NCI-H345 (cell line): ENCODE data around the gene ARL2.
"Not testable (repeated sequence)": the region's sequence is repeated elsewhere in the genome, so short reads cannot be mapped to it uniquely, and the experiment has no call there.

Experiments used
- DNase-seq: peaks from one replicate; lab custom pipeline; 2025; lab: John Stamatoyannopoulos, UW

The ARL2 gene

DNA sequence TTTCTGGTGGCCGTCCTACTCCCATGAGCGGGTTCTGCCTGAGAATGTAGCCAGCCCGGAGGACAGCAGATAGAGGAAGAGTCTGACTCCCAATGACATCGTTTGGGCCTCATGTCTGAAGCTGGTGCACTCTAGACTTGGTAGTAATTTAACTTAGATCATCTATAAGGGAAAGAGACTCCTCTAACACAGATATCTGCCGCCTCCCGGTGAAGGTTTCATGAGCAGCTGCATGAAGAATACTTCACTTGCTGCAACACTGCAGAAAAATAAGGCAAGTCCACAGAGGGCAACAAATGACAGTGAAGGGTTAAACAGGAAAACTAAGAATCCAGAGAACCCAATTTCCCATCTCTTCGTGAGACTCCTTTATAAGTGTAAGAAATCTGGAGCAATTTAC, 5.9 kb upstream of the ARL2 start:
- DNase-seq = no peak

DNA sequence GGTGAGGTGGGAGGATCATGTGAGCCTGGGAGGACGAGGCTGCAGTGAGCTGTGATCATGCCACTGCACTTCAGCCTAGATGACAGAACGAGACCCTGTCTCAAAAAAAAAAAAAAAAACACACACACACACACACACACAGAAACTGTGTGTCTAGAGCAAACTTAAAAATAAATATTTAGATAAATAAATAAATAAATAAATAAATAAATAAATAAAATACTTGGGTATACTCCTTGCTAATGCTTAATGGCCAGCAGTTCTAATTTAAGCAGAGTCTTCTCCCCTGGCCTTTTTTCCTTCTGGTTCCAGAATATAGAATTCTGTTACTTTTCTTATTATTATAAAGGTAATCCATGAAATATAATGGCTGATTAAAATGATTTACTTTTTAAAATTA, 5.1 kb upstream of the ARL2 start:
- no peak for DNase-seq

DNA sequence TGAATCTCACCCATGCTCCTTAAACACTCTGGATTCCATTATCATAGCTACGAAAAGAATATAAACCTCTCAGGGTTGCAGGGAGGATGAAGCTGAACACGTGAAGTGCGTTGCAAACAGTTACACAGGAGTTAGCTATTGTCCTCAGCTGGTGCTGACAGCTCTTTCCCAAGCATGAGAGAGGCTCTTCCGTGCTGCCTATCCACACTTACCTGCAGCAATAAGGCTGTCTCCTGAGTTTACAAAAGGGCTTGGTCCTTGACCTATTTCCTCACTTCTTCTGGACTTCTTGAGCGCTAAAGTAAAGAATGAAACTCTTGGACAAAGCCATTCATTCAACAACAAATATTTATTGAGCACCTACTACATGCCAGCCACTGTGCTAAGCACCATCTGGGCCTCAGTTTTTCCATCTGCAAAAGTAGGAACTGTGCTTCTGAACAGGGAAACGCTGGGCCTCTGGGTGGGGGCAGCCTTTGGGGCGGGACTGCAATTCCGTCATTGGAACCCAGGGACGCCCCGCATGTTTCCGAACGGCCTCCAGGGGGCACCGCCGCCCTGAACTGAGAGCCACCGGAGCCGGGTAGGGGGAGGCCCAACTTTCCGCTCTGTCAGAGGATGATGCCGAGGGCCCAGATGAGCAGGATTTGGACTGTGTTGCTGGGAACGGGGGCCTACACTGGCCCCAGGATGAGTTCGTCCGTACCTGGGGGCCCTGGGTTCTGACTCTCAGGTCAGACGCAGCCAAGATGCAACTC, 651 bp upstream of the ARL2 start:
- peak; percentile 89 for DNase-seq

DNA sequence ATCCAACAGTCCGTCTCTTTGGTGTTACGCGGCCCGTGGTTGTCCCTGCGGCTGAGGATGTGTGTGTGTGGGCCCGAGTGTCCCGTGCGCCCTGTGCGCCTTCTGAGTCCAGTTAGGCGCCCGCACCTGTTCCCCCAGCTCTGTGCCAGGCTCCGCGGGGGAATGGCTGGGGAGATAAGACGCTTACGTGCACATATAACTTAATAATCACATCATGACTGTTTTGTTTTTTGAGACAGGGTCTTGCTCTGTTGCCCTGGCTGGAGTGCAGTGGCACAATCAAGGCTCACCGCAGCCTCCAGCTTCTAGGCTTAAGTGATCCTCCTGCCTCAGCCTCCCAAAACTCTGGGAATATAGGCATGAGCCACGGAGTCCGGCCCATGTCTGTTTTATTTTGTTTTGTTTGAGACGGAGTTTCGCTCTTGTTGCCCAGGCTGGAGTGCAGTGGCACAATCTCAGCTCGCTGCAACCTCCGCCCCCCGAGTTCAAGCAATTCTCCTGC, 817 bp downstream of the ARL2 start:
- no peak for DNase-seq

DNA sequence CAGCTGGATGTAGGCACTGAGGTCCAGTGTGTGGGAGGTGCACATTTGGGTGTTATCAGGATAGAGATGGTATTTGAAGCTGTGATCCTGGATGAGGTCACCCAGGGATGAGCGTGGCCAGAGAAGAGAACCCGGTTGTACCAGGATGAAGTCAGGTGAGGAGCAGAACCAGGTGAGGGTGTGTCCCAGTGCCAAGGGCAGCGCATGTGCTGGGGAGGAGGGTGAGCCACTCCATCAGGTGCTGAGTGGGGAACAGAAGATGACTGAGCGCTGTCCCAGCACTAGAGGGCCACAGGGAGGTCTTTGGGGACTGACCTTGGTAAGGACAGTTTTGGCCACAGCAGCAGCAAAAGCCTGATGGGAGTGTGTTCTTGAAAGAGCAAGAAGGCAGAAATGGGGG, 2.7 kb downstream of the ARL2 start:
- DNase-seq = no peak

DNA sequence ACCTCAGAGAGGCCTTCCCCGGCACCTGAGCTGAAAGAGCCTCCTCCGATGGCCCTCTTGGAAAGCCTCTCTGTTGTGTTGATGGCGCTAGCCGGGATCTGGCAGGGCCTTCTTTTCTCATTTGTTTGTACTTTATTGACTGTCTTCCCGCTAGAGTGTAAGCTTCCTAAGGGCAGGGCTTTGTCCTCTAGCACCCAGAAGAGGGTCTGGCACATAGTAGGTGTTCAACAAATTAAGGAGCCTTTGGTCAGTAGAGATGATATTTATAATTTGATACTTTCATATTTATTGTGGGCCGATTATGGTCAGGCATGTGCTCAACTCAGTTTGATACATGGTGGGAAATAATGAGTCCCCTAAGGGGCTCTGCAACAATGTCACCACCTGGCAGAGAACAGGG, 4.0 kb downstream of the ARL2 start:
- no peak for DNase-seq

DNA sequence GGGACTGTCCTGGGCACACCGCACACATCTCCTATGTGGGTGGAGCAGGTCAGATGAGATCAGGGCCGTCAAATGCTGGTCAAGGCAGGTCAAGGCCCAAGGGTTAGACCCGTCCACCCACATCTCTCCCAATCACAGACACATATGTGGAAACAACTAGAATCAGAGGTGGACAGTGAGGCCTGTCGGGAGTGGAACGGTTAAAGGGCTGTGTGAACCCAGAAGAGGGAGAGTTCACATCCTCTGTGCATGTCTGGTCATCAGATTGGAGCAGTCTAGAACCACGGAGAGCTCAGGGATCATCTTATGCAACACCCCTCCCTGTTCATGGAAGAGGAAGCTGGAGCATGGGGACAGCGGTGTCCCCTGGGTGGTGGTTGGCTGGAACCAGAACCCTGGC, 5.9 kb downstream of the ARL2 start:
- DNase-seq = no peak

DNA sequence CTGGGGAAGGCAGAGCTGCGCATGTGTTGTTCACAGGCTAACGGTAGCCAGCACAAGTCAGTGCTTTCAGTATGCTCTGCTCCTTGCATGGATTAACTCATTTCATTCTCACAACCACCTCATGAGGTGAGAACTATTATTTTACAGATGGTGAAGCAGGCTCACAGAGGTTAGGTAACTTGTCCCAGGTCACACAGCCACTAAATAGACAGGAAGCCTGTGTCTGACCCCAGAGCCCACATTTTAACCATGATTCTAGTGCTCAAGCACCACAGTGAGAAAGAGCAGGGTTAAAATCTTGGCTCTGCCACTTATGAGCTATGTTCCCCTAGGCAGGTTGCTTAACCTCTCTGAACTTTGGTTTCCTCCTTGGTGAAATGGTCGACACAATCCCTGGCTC, 7.0 kb downstream of the ARL2 start:
- DNase-seq = no peak

DNA sequence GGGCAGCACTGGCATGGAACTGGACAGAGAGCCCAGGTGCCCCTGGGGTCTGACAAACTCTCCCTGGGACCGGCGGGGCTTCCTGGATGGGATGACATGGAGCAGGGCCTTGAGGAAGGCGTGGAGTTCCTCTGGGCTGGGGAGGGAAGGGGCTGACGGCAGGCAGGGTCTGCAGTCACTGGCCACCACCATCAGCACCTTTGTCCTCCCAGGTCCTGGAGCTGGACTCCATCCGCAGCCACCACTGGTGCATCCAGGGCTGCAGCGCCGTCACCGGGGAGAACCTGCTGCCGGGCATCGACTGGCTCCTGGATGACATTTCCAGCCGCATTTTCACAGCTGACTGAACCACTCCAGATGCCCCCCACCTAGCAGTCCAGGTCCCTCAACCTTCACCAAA, 7.5 kb downstream of the ARL2 start:
- no peak for DNase-seq

DNA sequence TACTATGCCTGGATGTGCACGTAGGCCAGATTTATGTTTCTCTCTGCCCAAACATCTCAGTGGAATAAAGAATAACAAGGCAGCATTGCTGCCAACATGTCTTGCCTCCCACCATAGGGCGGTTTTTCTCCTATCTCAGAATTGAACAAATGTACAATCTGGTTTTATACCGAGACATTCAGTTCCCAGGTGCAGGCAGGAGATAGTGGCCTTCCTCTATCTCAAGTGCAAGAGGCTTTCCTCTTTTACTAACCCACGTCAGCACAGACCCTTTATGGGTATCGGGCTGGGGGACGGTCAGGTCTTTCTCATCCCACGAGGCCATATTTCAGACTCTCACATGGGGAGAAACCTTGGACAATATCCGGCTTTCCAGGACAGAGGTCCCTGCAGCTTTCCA, 9.5 kb downstream of the ARL2 start:
- not testable (repeated sequence) for DNase-seq

DNA sequence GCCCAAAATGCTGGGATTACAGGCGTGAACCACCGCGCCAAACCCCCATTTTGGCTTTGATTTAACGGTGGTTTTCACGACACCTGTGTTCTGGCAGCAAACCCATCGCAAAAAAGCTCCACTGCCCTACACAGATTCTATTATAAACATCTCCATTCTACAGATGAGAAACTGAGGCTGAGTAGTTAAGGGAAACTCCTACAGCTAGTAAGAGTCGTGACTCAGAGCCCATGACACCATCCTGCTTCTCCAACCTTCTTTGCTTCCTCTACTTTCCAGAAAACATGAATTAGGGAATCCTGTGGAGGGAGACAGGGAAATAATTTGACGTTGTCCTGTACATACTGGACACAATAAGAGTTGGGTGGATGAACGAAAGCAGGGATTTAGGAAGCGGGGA, 12.8 kb downstream of the ARL2 start:
- no peak for DNase-seq

DNA sequence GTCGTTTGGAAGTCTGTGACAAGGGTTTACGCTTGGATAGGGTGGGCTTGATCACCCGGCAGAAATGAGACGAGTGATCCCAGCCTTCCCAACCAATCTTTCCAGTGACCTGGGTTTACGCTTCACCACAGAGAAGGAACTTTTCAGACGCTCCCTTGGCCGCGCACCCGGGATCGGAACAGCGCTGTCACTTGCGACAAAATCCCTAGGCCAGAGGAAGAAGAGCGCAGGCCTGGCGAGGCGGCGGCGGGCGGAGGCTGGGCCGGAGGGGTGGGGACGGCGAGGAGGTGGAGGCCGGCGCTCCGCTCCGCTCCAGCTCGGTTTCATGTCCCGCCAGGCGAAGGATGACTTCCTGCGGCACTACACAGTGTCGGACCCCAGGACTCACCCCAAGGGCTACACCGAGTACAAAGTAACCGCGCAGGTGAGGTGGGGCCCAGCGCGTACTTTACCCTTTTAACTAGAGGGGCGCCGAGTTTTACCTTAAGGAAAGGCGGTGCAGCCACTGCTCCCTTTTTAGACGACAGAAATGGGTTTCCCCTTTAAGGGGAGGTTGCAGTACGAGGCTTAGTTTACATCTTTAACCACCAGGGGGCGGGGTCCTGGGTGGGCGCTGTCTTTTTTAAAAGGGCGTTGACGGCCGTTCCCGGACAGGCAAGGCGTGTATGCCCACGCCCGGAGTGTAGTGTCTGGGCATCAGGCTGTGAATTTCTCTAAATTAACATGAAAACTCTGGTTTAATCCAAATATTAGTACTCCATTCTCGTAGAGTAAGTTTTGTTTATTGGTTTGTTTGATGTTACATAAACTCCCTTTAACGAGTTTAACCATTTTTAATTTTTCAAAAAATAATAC, 13.5 kb downstream of the ARL2 start, which contains the start of gene SNX15:
TSS of gene SNX15 (plus strand) at position 227 of the 855 bp plus-strand sequence. CDS start at position 326, 99 bp downstream.
- peak; percentile 96 for DNase-seq

DNA sequence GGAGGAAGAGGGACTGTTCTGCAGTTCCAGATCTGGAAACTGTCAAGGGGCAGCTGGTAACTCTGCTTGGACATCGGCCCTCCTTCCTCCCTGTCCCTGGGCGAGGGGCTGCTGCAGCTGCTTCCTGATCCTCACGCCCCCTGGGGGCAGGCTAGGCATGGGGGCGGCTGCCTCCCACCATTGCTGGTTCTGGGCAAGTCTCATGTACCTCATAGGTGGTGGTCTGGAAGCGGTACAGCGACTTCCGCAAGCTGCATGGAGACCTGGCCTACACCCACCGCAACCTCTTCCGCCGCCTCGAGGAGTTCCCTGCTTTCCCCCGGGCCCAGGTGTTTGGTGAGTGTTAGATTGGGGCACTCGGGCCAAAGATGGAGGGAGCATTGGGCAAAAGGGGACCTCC, 18.3 kb downstream of the ARL2 start:
- DNase-seq = no peak

DNA sequence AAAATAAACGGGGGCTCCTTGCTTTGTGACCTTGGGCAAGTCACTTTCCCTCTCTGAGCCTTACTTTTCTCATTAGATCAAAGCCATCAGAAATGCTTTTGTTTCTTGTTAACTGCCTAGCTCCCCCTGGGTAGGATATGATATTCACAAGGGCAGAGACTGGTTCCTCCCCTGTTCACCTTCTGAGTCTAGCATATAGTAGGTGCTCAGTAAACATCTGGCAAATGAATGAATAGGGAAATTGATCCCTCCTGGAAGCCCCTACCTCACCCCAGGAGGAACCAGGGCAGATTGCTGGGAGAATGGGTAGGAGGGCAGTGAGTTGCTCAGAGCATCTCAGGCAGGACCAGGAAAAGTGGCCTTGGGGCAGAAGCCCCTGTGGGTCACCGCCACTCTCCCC, 20.5 kb downstream of the ARL2 start:
- no peak for DNase-seq

DNA sequence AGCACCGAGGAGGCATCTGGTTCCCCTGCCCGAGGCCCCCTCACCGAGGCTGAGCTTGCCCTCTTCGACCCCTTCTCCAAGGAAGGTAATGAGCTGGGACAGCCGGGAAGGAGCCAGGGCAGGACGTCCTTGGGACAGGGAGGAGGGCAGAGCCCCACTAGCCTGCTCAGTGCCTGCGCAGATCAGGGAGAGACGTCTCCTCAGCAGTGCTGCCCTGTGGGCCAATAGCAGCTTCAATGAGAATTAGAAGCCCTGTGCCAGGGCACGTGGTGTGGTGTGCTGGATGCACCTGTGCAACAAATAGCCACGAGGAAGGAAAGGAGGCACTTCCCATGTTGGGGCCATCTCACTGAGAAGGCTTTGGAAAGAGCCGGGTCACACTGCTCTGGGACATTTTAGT, 21.6 kb downstream of the ARL2 start:
- DNase-seq = no peak

DNA sequence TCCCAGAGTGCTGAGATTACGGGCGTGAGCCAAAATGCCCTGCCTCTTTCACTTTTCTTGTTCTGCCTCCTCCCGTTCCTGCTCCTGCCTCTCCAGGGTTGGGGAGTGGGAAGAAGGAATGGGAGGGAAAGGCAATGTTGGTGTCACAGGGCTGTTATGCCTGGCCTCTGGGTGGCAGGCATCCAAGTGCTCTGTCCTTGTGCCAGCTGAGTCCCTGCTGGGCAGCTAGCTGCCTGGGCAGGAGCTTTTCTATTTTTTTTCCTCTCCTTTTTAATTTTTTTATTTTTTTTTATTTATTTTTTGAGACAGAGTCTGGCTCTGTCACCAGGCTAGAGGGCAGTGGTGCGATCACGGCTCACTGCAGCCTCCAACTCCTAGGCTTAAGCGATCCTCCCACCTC, 23.0 kb downstream of the ARL2 start:
- no peak for DNase-seq

DNA sequence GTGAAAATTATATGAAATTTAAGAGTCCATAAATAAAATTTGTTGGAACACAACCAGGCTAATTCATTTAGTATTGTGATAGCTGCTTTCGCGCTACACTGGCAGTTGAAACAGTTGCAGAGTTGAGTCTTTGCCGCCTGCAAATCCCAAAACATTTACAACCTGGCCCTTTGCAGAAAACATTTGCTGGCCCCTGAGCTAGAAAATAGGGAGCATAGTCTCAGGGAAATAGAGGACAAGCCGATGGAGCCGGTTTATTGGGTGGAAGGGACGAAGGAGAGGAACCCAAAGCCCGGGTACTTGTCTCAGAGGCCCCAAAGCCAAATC, 26.5 kb downstream of the ARL2 start:
- DNase-seq = no peak

DNA sequence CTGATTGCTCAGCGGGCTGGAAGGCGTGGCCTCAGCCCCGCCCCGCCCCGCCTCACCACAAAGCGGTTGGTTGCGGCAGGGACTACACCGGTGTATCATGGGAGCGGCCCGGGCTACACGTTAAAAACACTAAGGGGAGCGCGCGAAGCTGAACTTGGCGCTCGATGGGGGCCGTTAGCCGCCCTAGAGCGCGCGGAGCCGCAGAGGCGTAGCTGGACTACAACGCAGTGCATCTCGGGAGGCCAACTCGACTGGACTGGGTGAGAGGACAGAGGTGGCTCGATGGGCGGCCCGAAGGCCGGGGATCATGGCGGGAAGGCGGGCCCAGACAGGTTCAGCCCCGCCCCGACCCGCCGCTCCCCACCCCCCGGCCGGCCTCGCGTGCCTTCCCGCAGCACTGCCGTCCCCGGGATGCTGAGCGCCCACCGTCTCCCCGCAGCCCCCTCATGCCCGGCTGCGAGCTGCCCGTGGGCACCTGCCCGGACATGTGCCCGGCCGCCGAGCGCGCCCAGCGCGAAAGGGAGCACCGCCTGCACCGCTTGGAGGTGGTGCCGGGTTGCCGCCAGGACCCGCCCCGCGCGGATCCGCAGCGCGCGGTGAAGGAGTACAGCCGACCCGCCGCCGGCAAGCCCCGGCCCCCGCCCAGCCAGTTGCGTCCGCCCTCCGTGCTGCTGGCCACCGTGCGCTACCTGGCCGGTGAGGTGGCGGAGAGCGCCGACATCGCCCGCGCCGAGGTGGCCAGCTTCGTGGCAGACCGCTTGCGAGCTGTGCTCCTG, 27.1 kb downstream of the ARL2 start, which contains the start of gene SAC3D1:
TSS of gene SAC3D1 (plus strand) at position 364 of the 776 bp plus-strand sequence. CDS start at position 447, 83 bp downstream.
- peak; percentile 97 for DNase-seq

DNA sequence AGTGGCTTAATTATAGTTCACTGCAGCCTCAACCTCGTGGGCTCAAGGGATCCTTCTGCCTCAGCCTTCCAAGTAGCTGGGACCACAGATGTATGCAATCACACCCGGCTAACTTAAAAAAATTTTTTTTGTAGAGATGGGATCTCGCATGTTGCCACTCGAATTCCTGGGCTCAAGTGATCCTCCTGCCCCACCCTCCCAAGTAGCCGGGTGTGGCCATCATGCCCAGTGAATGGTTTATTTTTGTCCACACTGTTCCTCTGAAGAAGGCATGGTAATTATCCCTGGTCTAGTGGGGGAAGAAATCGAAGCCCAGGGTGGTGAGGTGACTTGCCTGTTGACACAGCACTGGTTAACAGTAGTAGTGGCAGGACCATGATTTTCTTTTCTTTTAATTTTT, 28.9 kb downstream of the ARL2 start:
- no peak for DNase-seq

DNA sequence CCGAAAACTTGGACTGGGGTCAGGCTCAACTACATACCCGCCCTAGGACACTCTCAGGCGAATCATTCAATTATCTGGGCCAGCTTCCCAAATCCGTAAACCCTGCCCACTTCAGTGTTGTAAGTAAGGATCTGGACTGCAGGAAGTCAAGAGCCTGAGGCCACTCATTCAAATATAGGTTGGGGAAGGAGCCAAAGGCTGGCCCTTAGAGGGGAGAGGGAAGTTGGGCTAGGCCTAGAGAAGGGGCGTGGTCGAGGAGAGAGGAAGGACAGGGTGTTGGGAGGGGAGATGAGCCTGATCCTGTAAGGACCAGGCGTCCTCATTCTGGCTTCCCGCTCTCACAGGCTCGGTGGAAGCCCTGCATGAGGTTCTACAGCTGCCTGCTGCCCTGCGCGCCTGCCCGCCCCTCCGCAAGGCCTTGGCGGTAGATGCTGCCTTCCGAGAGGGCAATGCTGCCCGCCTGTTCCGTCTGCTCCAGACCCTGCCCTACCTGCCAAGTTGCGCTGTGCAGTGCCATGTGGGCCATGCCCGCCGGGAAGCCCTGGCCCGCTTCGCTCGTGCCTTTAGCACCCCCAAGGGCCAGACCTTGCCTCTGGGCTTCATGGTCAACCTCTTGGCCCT, 30.0 kb downstream of the ARL2 start:
- DNase-seq = no peak

DNA sequence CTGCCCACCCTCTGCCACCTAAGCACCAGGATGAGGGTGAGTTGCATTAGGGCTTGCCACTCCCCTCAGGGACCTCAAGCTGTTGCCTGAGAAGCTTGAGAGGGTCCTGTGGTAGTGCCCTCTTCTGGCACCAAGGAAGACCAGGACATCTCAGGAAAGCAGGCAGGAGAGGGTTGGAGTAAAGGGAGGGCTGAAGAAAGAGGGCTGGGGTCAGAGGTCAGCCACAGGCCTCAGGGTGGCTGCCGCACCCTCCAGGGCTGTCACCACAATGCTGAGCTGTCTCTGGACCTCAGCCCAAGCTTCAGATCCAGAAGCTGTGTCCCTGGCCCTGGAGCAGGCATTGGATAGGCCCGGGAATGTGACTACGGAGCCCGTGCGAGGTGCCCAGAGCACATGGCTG, 31.1 kb downstream of the ARL2 start:
- DNase-seq = no peak

DNA sequence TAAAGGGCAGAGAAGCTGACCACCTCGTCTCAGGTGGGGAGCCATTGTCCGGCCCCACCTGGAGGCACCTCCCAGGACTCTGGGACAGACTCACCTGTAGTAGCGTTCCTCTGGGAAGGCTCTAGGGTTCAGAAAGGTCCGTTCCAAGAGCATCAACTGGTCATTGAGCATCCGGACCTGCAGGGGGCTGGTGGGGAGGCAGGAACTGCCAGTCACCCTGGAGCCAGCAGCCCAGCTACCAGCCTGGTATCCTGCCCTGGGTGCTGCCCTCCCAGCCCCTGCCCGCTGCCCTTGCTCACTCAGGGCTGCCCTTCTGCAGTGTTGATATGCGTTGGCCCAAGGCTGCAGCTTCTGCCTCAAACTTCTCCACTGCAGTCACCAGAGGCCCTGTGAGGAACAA, 31.8 kb downstream of the ARL2 start:
- no peak for DNase-seq
